Lower leg skin (tissue), 3 donors: ENCODE data around the gene PDE7B.

Experiments used
- CTCF ChIP-seq, 3 donors: fragments of 450-650 bp; IDR thresholded peaks; one replicate each; pipeline ENCODE4 v1.5.1; 2016; ENCODE audit warnings: antibody characterized with exemption in 3 of 3, mild to moderate bottlenecking in 3 of 3, moderate library complexity in 2 of 3
- POLR2A ChIP-seq, 2 donors: fragments of 450-650 bp; IDR thresholded peaks; one replicate each; pipeline ENCODE4 v1.6.1; 2016 to 2017; ENCODE audit warnings: antibody characterized with exemption in 2 of 2, mild to moderate bottlenecking in 1 of 2, moderate library complexity in 1 of 2

GRCh38 chr6:136011475-136011874 is 160.0 kb downstream of the PDE7B start:
- TF ChIP-seq CTCF (IDR thresholded peaks at IDR 0.05) (no peak), POLR2A (IDR thresholded peaks at IDR 0.05) (no peak)
